Right lobe of liver (tissue), 6 donors: Measurements from ENCODE around the gene SLC15A4. TPM values are rescaled to one million over a fixed set of nuclear protein-coding genes. Genes with fewer than 3 reads are reported as not detected.

Experiments used
- ATAC-seq, 4 donors: fragments of 200-7000 bp; cut with Tn5 transposase; one replicate each; pipeline ENCODE4 v1.9.1; 2020; ENCODE audit warnings: mild to moderate bottlenecking in 4 of 4, moderate library complexity in 4 of 4
- DNase-seq, 3 donors: peaks; one replicate each; pipeline ENCODE4 v3.0.0-alpha.2; 2020
- H3K27ac ChIP-seq, 3 donors: fragments of 200-600 bp; one replicate each; pipeline ENCODE4 v1.8.0; 2022
- H3K27me3 ChIP-seq, 2 donors: fragments of 200-600 bp; one replicate each; pipeline ENCODE4 v1.8.0; 2022
- H3K36me3 ChIP-seq, 4 donors: fragments of 200-600 bp; sonication (generic) in 1 of 4; one replicate each; pipeline versions ENCODE4 v1.5.1 to v1.8.0; 2017 to 2022; ENCODE audit warnings: control low read depth in 1 of 4
- H3K4me1 ChIP-seq, 4 donors: fragments of 200-600 bp; sonication (generic) in 1 of 4; one replicate each; pipeline versions ENCODE4 v1.5.1 to v1.8.0; 2017 to 2022; ENCODE audit warnings: control low read depth in 1 of 4
- H3K4me3 ChIP-seq, 3 donors: fragments of 200-600 bp; one replicate each; pipeline ENCODE4 v1.8.0; 2022
- H3K9me3 ChIP-seq, 4 donors: fragments of 200-600 bp; sonication (generic) in 1 of 4; one replicate each; pipeline versions ENCODE4 v1.5.1 to v1.8.0; 2017 to 2022; ENCODE audit warnings: control low read depth in 1 of 4
- CTCF ChIP-seq, 4 donors: fragments of 200-600 bp in 3 of 4; fragments of 450-650 bp in 1 of 4; IDR thresholded peaks; one replicate each; pipeline versions ENCODE4 v1.5.1 to v1.8.0; 2016 to 2022; ENCODE audit warnings: antibody characterized with exemption in 4 of 4, mild to moderate bottlenecking in 2 of 4
- POLR2A ChIP-seq: fragments of 450-650 bp; IDR thresholded peaks from one replicate; pipeline ENCODE4 v1.6.1; 2017; ENCODE audit warnings: antibody characterized with exemption, mild to moderate bottlenecking
- WGBS: methylation state at CpG from one replicate; pipeline ENCODE4 v1.1.6; 2018; ENCODE audit warnings: low coverage, low lambda C conversion rate; ENCODE audit not compliant: insufficient coverage; ENCODE audit errors: missing lambda C conversion rate; 5-methylcytosine and 5-hydroxymethylcytosine counted together
- intact Hi-C, 2 donors: fragments of 100-400 bp; cut with DNase I; formaldehyde crosslinking; loops; one replicate each; pipeline versions ENCODE4 v1.11.2 to v1.14.1; 2022
- total RNA-seq, 6 experiments: library from RNA; depleted of rRNA in 2 of 6; stranded (reverse); fragments of >200 nt in 2 of 6; fragmentation: NEBNext Ultra II Directional in 3 of 6; extraction: Animal tissue kit (Norgen Biotek cat#: 25700) in 3 of 6; gene quantifications; one replicate each; pipeline versions ENCODE4 v1.1.0 to v1.2.4, GENCODE V29; 2016 to 2023
- donor health status: DM: no; HTN: yes; CAD: no.
- donor health status: DM: no; HTN: no; CAD: no.
- donor health status: DM: no; HTN: no; CAD: no.
- donor health status: DM: no; HTN: yes; CAD: no.
- donor health status: DM: no; HTN: yes; CAD: no.

The SLC15A4 gene
- total RNA-seq, 6 experiments from 2014 or later, result 10.7 to 49.2 (median 25.5) TPM

- H3K9me3 ChIP-seq, result no peaks in the 10 kb centered on the region
- peak; percentile 37 for TF ChIP-seq POLR2A
- TF ChIP-seq CTCF (IDR thresholded peaks at IDR 0.05), result no peak
- H3K36me3 ChIP-seq, result no peaks in the 10 kb centered on the region
- intact Hi-C loops, result no loop called here
- 49% methylated on average over 8 of the region's 9 CpGs for WGBS
- peak; percentile 51 to 62 (median 52) for ATAC-seq
- H3K4me3 ChIP-seq, result no peak overlapping the region
- peak overlapping the region; percentile 54 to 97 (median 95) for H3K27ac ChIP-seq
- H3K4me1 ChIP-seq, result peaks cover 0 to 67% (median 21%) of the 10 kb centered on the region in 4 donors
- peak in 2 of 3 donors; percentile 67 to 77 for DNase-seq
- no peaks in the 10 kb centered on the region for H3K27me3 ChIP-seq
Observed at GRCh38 chr12:128864516-128865186, 40.9 kb upstream of the SLC15A4 start.

- WGBS, result 13% methylated on average over 10 of the region's 11 CpGs
Observed at GRCh38 chr12:128863957-128864356, 40.2 kb upstream of the SLC15A4 start.

GRCh38 chr12:128861226-128862016 lies 37.7 kb upstream of the SLC15A4 start:
- Histone ChIP-seq H3K9me3 (no peaks in the 10 kb centered on the region), H3K4me3 (peak overlapping the region in 1 of 3 donors; percentile 17), H3K27ac (peak overlapping the region; percentile 79 to 97 (median 95)), H3K27me3 (no peaks in the 10 kb centered on the region), H3K4me1 (peaks cover 0 to 52% (median 21%) of the 10 kb centered on the region in 4 donors), H3K36me3 (no peaks in the 10 kb centered on the region)
- intact Hi-C loops, result no loop called here
- peak; percentile 84 to 91 (median 87) for ATAC-seq
- DNase-seq, result peak; percentile 63 to 90 (median 82)
- TF ChIP-seq POLR2A, result peak; percentile 69
- TF ChIP-seq CTCF (IDR thresholded peaks at IDR 0.05), result no peak
- WGBS, result 20% methylated on average over 15 of the region's 15 CpGs

More at GRCh38 chr12:128863957-128864356, 40.2 kb upstream of the SLC15A4 start:
- Histone ChIP-seq H3K9me3 (no peaks in the 10 kb centered on the region), H3K4me1 (peaks cover 0 to 64% (median 21%) of the 10 kb centered on the region in 4 donors), H3K27ac (peak overlapping the region; percentile 54 to 97 (median 95)), H3K4me3 (no peak overlapping the region), H3K27me3 (no peaks in the 10 kb centered on the region), H3K36me3 (no peaks in the 10 kb centered on the region)
- peak; percentile 34 to 55 (median 44) for ATAC-seq
- TF ChIP-seq CTCF (IDR thresholded peaks at IDR 0.05) (no peak), POLR2A (no peak)
- intact Hi-C loops, result no loop called here
- DNase-seq, result peak; percentile 60 to 70 (median 69)

GRCh38 chr12:128859311-128859710 lies 35.6 kb upstream of the SLC15A4 start:
- no peak overlapping the region for H3K4me3 ChIP-seq
- 85% methylated on average over 4 of the region's 9 CpGs for WGBS
- intact Hi-C loops, result no loop called here
- TF ChIP-seq CTCF (IDR thresholded peaks at IDR 0.05), result no peak
- no peak for TF ChIP-seq POLR2A
- no peaks in the 10 kb centered on the region for H3K9me3 ChIP-seq
- H3K27ac ChIP-seq, result peak overlapping the region in 2 of 3 donors; percentile 95 to 97
- no peak for ATAC-seq
- no peaks in the 10 kb centered on the region for H3K36me3 ChIP-seq
- no peak for DNase-seq
- H3K27me3 ChIP-seq, result no peaks in the 10 kb centered on the region
- peaks cover 0 to 45% (median 15%) of the 10 kb centered on the region in 4 donors for H3K4me1 ChIP-seq
